Esophagus muscularis mucosa (tissue), 4 donors: ENCODE results near the gene OR51A7.

Source experiments
- CTCF ChIP-seq, 3 experiments: fragments of 200-600 bp in 2 of 3; fragments of 450-650 bp in 1 of 3; sonication (generic) in 2 of 3; IDR thresholded peaks; one replicate each; pipeline ENCODE4 v1.5.1; 2017 to 2019; ENCODE audit warnings: antibody characterized with exemption in 3 of 3, mild to moderate bottlenecking in 2 of 3, moderate library complexity in 1 of 3
- EP300 ChIP-seq: sonication (generic); formaldehyde crosslinking; IDR thresholded peaks from one replicate; pipeline ENCODE4 v1.6.1; 2017; ENCODE audit warnings: antibody characterized with exemption
- POLR2A ChIP-seq: fragments of 450-650 bp; IDR thresholded peaks from one replicate; pipeline ENCODE4 v1.6.1; 2017; ENCODE audit warnings: antibody characterized with exemption, moderate library complexity, mild to moderate bottlenecking, low read depth
- POLR2AphosphoS5 ChIP-seq, 2 donors: sonication (generic); formaldehyde crosslinking; IDR thresholded peaks; one replicate each; pipeline ENCODE4 v1.6.1; 2017; ENCODE audit warnings: antibody characterized with exemption in 2 of 2

GRCh38 chr11:4890279-4890678 is 13.3 kb upstream of the OR51A7 start:
- TF ChIP-seq CTCF (IDR thresholded peaks at IDR 0.05) = no peak
- TF ChIP-seq POLR2A = no peak
- no peak for TF ChIP-seq POLR2AphosphoS5 (IDR thresholded peaks at IDR 0.05)
- no peak for TF ChIP-seq EP300
